Subcutaneous abdominal adipose tissue (tissue), 5 donors: ENCODE results near the gene PPP2R5C.
A peak's percentile ranks its signal among the peaks of the same experiment; 100 is the strongest.
"Not testable (repeated sequence)": the region's sequence is repeated elsewhere in the genome, so short reads cannot be mapped to it uniquely, and the experiment has no call there.

Experiments
- H3K27ac ChIP-seq: one replicate; pipeline ENCODE4 v1.7.0; 2013; ENCODE audit warnings: low read depth, mild to moderate bottlenecking, inconsistent platforms, low read length, moderate library complexity
- H3K27me3 ChIP-seq, 5 donors: one replicate each; pipeline ENCODE4 v1.7.0; 2013; ENCODE audit warnings: low read length in 5 of 5, inconsistent platforms in 1 of 5; ENCODE audit not compliant: control insufficient read depth in 5 of 5, insufficient read depth in 4 of 5
- H3K36me3 ChIP-seq, 5 donors: one replicate each; pipeline ENCODE4 v1.7.0; 2013; ENCODE audit warnings: low read length in 5 of 5; ENCODE audit not compliant: control insufficient read depth in 5 of 5, insufficient read depth in 5 of 5
- H3K4me1 ChIP-seq, 5 donors: one replicate each; pipeline ENCODE4 v1.7.0; 2013; ENCODE audit warnings: low read length in 5 of 5, mild to moderate bottlenecking in 3 of 5, moderate library complexity in 1 of 5; ENCODE audit not compliant: control insufficient read depth in 5 of 5, insufficient read depth in 5 of 5
- H3K4me3 ChIP-seq, 5 donors: one replicate each; pipeline ENCODE4 v1.7.0; 2013; ENCODE audit warnings: low read length in 5 of 5, low read depth in 1 of 5
- H3K9ac ChIP-seq, 5 donors: one replicate each; pipeline ENCODE4 v1.7.0; 2013; ENCODE audit warnings: low read length in 5 of 5, mild to moderate bottlenecking in 4 of 5, moderate library complexity in 3 of 5
- H3K9me3 ChIP-seq, 5 donors: one replicate each; pipeline ENCODE4 v1.7.0; 2013; ENCODE audit warnings: low read length in 5 of 5; ENCODE audit not compliant: control insufficient read depth in 5 of 5
- donor health status: healthy.
- donor health status: healthy.
- donor health status: healthy.
- donor health status: healthy.
- donor health status: healthy.

The PPP2R5C gene

GRCh38 chr14:101726954-101727302 lies 34.6 kb upstream of the PPP2R5C start:
- H3K36me3 ChIP-seq: no peaks in the 10 kb centered on the region
- H3K9me3 ChIP-seq: no peaks in the 10 kb centered on the region
- H3K27ac ChIP-seq: no peak overlapping the region
- no peak overlapping the region for H3K9ac ChIP-seq
- H3K27me3 ChIP-seq: no peaks in the 10 kb centered on the region
- peaks cover 5 to 16% (median 11%) of the 10 kb centered on the region in 5 donors for H3K4me1 ChIP-seq
- no peak overlapping the region for H3K4me3 ChIP-seq

GRCh38 chr14:101727611-101728366 lies 33.7 kb upstream of the PPP2R5C start:
- Histone ChIP-seq H3K9me3 (no peaks in the 10 kb centered on the region), H3K27ac (no peak overlapping the region), H3K27me3 (no peaks in the 10 kb centered on the region), H3K36me3 (no peaks in the 10 kb centered on the region), H3K9ac (no peak overlapping the region), H3K4me3 (no peak overlapping the region), H3K4me1 (peaks cover 5 to 15% (median 11%) of the 10 kb centered on the region in 5 donors)

- Histone ChIP-seq H3K27me3 (no peaks in the 10 kb centered on the region), H3K4me3 (no peak overlapping the region), H3K9ac (no peak overlapping the region), H3K4me1 (peaks cover 5 to 15% (median 11%) of the 10 kb centered on the region in 5 donors), H3K36me3 (no peaks in the 10 kb centered on the region), H3K9me3 (peaks cover 0 to 4% (median 2%) of the 10 kb centered on the region in 5 donors), H3K27ac (no peak overlapping the region)
Measured at GRCh38 chr14:101728367-101728742, 33.2 kb upstream of the PPP2R5C start.

GRCh38 chr14:101729382-101729781 lies 32.1 kb upstream of the PPP2R5C start:
- Histone ChIP-seq H3K27ac (no peak overlapping the region), H3K4me1 (peaks cover 5 to 15% (median 11%) of the 10 kb centered on the region in 5 donors), H3K36me3 (no peaks in the 10 kb centered on the region)

GRCh38 chr14:101730157-101730556 lies 31.4 kb upstream of the PPP2R5C start:
- not testable (repeated sequence) for H3K9me3 ChIP-seq, H3K27ac ChIP-seq, H3K36me3 ChIP-seq, H3K9ac ChIP-seq, H3K4me3 ChIP-seq, H3K27me3 ChIP-seq
- H3K4me1 ChIP-seq: peaks cover 5 to 15% (median 11%) of the 10 kb centered on the region in 5 donors

More at GRCh38 chr14:101729382-101729781, 32.1 kb upstream of the PPP2R5C start:
- Histone ChIP-seq H3K9me3 (peaks cover 0 to 5% (median 3%) of the 10 kb centered on the region in 5 donors), H3K27me3 (no peaks in the 10 kb centered on the region), H3K9ac (no peak overlapping the region), H3K4me3 (no peak overlapping the region)

GRCh38 chr14:101730626-101731186 lies 30.8 kb upstream of the PPP2R5C start:
- Histone ChIP-seq H3K27me3 (peaks cover 0 to 3% (median 0%) of the 10 kb centered on the region in 5 donors), H3K9me3 (peaks cover 0 to 5% (median 3%) of the 10 kb centered on the region in 5 donors), H3K4me1 (peaks cover 5 to 15% (median 11%) of the 10 kb centered on the region in 5 donors), H3K9ac (peak overlapping the region in 2 of 5 donors; percentile 16 to 31), H3K4me3 (peak overlapping the region in 1 of 5 donors; percentile 12), H3K27ac (no peak overlapping the region), H3K36me3 (no peaks in the 10 kb centered on the region)

GRCh38 chr14:101731187-101732080 lies 30.1 kb upstream of the PPP2R5C start:
- no peak overlapping the region for H3K27ac ChIP-seq
- H3K4me1 ChIP-seq: peaks cover 5 to 15% (median 11%) of the 10 kb centered on the region in 5 donors
- H3K27me3 ChIP-seq: peaks cover 0 to 3% (median 0%) of the 10 kb centered on the region in 5 donors
- H3K36me3 ChIP-seq: no peaks in the 10 kb centered on the region
- H3K9me3 ChIP-seq: peaks cover 0 to 5% (median 3%) of the 10 kb centered on the region in 5 donors
- peak overlapping the region in 2 of 5 donors; percentile 15 to 35 for H3K4me3 ChIP-seq
- peak overlapping the region in 2 of 5 donors; percentile 16 to 31 for H3K9ac ChIP-seq

GRCh38 chr14:101732118-101732517 lies 29.4 kb upstream of the PPP2R5C start:
- Histone ChIP-seq H3K4me1 (peaks cover 5 to 15% (median 11%) of the 10 kb centered on the region in 5 donors), H3K27me3 (peaks cover 0 to 3% (median 0%) of the 10 kb centered on the region in 5 donors), H3K9me3 (peaks cover 0 to 5% (median 3%) of the 10 kb centered on the region in 5 donors), H3K36me3 (no peaks in the 10 kb centered on the region), H3K9ac (no peak overlapping the region), H3K27ac (no peak overlapping the region), H3K4me3 (no peak overlapping the region)

GRCh38 chr14:101733211-101733610 lies 28.3 kb upstream of the PPP2R5C start:
- H3K9ac ChIP-seq: no peak overlapping the region
- peaks cover 0 to 5% (median 0%) of the 10 kb centered on the region in 5 donors for H3K27me3 ChIP-seq
- H3K36me3 ChIP-seq: no peaks in the 10 kb centered on the region
- no peak overlapping the region for H3K4me3 ChIP-seq
- H3K4me1 ChIP-seq: peaks cover 5 to 15% (median 11%) of the 10 kb centered on the region in 5 donors
- H3K27ac ChIP-seq: no peak overlapping the region
- H3K9me3 ChIP-seq: peaks cover 0 to 5% (median 3%) of the 10 kb centered on the region in 5 donors
